Neural progenitor cell (in vitro differentiated cells): ENCODE results near the gene FILIP1. TPM values are rescaled to one million over a fixed set of nuclear protein-coding genes. Genes with fewer than 3 reads are reported as not detected.
A peak's percentile ranks its signal among the peaks of the same experiment; 100 is the strongest.

Experiments used
- DNase-seq: peaks from one replicate; pipeline ENCODE4 v3.0.0-alpha.2; 2016; ENCODE audit warnings: low spot score
- H2AFZ ChIP-seq: fragments of 200-600 bp; sonication (generic); replicated peaks from 2 replicates; pipeline ENCODE4 v1.6.1; 2016; ENCODE audit warnings: antibody characterized with exemption
- H3F3A ChIP-seq: fragments of 200-600 bp; sonication (generic); 2 replicates; pipeline ENCODE4 v1.6.1; 2016; ENCODE audit warnings: antibody characterized with exemption, low read depth
- H3K27ac ChIP-seq: fragments of 200-600 bp; sonication (generic); 2 replicates; pipeline ENCODE4 v1.5.1; 2016; ENCODE audit warnings: mild to moderate bottlenecking
- H3K27me3 ChIP-seq: fragments of 200-600 bp; sonication (generic); 2 replicates; pipeline ENCODE4 v1.6.1; 2016; ENCODE audit warnings: mild to moderate bottlenecking, moderate library complexity
- H3K36me3 ChIP-seq: fragments of 200-600 bp; sonication (generic); 2 replicates; pipeline ENCODE4 v1.5.1; 2016
- H3K4me1 ChIP-seq: fragments of 200-600 bp; sonication (generic); 2 replicates; pipeline ENCODE4 v1.6.1; 2016; ENCODE audit warnings: mixed run types
- H3K4me2 ChIP-seq: fragments of 200-600 bp; sonication (generic); 2 replicates; pipeline ENCODE4 v1.6.1; 2016
- H3K4me3 ChIP-seq: fragments of 200-600 bp; sonication (generic); 2 replicates; pipeline ENCODE4 v1.5.1; 2016
- H3K79me2 ChIP-seq: fragments of 200-600 bp; sonication (generic); 2 replicates; pipeline ENCODE4 v1.6.1; 2016; ENCODE audit warnings: low read depth
- H3K9ac ChIP-seq: fragments of 200-600 bp; sonication (generic); 2 replicates; pipeline ENCODE4 v1.6.1; 2016
- H3K9me3 ChIP-seq: fragments of 200-600 bp; sonication (generic); 2 replicates; pipeline ENCODE4 v1.5.1; 2016; ENCODE audit warnings: low read depth
- H4K20me1 ChIP-seq: fragments of 200-600 bp; sonication (generic); 2 replicates; pipeline ENCODE4 v1.6.1; 2016; ENCODE audit warnings: low read depth
- H3K27ac Mint-ChIP-seq: 3 replicates; pipeline ENCODE4 v1.8.0; 2021; ENCODE audit warnings: mixed read lengths
- H3K27me3 Mint-ChIP-seq: 2 replicates; pipeline ENCODE4 v1.8.0; 2022; ENCODE audit warnings: low read depth, mild to moderate bottlenecking, inconsistent platforms, moderate library complexity, mixed read lengths; ENCODE audit not compliant: insufficient read depth
- H3K36me3 Mint-ChIP-seq: 3 replicates; pipeline ENCODE4 v1.8.0; 2021; ENCODE audit warnings: mixed read lengths
- H3K4me1 Mint-ChIP-seq: 3 replicates; pipeline ENCODE4 v1.8.0; 2021; ENCODE audit warnings: mixed read lengths
- H3K4me3 Mint-ChIP-seq: 3 replicates; pipeline ENCODE4 v1.8.0; 2021; ENCODE audit warnings: mild to moderate bottlenecking, moderate library complexity, mixed read lengths
- H3K9me3 Mint-ChIP-seq: 3 replicates; pipeline ENCODE4 v1.8.0; 2020; ENCODE audit warnings: mixed read lengths
- EZH2 ChIP-seq: fragments of 200-600 bp; sonication (generic); IDR thresholded peaks from 2 replicates; pipeline ENCODE4 v1.6.1; 2017; ENCODE audit warnings: antibody characterized with exemption, mild to moderate bottlenecking, moderate library complexity
- EZH2phosphoT487 ChIP-seq: fragments of 200-600 bp; sonication (generic); IDR thresholded peaks from 2 replicates; pipeline ENCODE4 v1.6.1; 2017; ENCODE audit warnings: antibody characterized with exemption
- total RNA-seq: library from RNA; depleted of rRNA; stranded (reverse); fragments of >200 nt; gene quantifications from 2 replicates; pipeline ENCODE4 v1.2.3, GENCODE V29; 2015; ENCODE audit warnings: low replicate concordance
- TF ChIP-seq, protein P1 (sequence below): fragments of 200-600 bp; sonication (generic); IDR thresholded peaks from 2 replicates; pipeline ENCODE4 v1.5.1; 2017; ENCODE audit warnings: antibody characterized with exemption, mild to moderate bottlenecking

FILIP1 gene
- total RNA-seq, 1 donor from 2014 or later, result 22.6 TPM

DNA sequence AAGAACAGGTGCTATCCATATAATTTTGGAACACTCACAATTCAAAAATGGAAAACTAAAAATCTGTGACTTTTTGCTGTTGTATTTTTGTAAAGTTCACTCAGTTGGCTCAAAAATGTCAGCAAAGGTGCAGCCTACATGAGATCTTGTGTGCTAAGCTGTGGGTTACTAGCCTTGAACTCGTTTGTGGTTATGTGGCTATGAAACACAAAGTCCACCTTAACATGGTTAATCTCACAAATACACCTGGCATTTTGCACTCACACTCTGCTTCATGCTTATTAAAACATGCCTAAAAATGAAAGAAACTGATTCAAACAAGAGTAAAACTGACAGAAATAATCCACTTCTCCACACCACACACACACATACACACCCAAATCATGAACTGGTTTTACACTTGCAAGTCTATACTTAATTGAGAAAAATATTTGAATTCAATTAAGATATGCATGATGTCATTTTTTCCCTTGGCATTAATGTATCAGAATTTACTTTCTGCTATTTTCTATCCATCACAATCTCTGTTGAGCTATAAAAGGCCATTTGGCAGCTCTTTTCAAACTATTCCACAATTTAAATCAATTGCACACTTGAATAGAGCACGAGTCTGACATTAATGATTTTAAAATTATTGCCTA is 186.1 kb downstream of the FILIP1 start:
- H3K4me3 Mint-ChIP-seq, result no peak overlapping the region
- no peak for DNase-seq
- no peaks in the 10 kb centered on the region for H3K36me3 Mint-ChIP-seq
- no peak overlapping the region for H3K27ac ChIP-seq
- no peak overlapping the region for H3K4me3 ChIP-seq
- peaks cover 14% of the 10 kb centered on the region for H3K4me1 ChIP-seq
- no peaks in the 10 kb centered on the region for H4K20me1 ChIP-seq
- no peaks in the 10 kb centered on the region for H3K36me3 ChIP-seq
- no peaks in the 10 kb centered on the region for H3K27me3 ChIP-seq
- no peak overlapping the region for H3K9ac ChIP-seq
- H3F3A ChIP-seq, result no peaks in the 10 kb centered on the region
- no peak overlapping the region for H3K27ac Mint-ChIP-seq
- H3K79me2 ChIP-seq, result no peaks in the 10 kb centered on the region
- H2AFZ ChIP-seq, result no peak overlapping the region
- no peaks in the 10 kb centered on the region for H3K9me3 Mint-ChIP-seq
- H3K4me2 ChIP-seq, result no peak overlapping the region
- H3K9me3 ChIP-seq, result no peaks in the 10 kb centered on the region
- no peaks in the 10 kb centered on the region for H3K4me1 Mint-ChIP-seq
- no peak for TF ChIP-seq EZH2
- no peak for TF ChIP-seq EZH2phosphoT487
- TF ChIP-seq, protein P1, sequence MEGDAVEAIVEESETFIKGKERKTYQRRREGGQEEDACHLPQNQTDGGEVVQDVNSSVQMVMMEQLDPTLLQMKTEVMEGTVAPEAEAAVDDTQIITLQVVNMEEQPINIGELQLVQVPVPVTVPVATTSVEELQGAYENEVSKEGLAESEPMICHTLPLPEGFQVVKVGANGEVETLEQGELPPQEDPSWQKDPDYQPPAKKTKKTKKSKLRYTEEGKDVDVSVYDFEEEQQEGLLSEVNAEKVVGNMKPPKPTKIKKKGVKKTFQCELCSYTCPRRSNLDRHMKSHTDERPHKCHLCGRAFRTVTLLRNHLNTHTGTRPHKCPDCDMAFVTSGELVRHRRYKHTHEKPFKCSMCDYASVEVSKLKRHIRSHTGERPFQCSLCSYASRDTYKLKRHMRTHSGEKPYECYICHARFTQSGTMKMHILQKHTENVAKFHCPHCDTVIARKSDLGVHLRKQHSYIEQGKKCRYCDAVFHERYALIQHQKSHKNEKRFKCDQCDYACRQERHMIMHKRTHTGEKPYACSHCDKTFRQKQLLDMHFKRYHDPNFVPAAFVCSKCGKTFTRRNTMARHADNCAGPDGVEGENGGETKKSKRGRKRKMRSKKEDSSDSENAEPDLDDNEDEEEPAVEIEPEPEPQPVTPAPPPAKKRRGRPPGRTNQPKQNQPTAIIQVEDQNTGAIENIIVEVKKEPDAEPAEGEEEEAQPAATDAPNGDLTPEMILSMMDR, result no peak
- no peaks in the 10 kb centered on the region for H3K27me3 Mint-ChIP-seq

DNA sequence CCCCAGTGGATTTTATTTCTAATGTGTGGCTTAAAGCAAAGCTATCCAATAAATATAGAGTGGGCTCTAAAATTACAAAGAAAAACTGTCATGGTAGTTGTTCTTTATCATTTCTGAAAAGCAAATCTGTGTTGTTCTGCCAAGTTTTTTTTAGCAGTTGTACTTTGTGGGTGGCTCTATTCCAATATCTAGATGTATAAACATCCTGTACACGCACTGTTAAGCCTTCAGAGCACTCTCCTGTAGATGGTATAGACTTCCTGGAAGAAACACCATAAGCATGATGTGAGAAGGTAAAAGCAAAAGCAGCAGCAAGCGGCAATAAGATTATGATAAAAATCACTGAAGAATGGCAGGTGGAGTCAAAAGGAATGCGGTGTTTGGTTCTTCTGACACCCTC is 187.5 kb downstream of the FILIP1 start:
- Histone ChIP-seq H4K20me1 (no peaks in the 10 kb centered on the region), H3K4me2 (no peak overlapping the region), H3K9me3 (no peaks in the 10 kb centered on the region), H3K27ac (no peak overlapping the region), H3K36me3 (no peaks in the 10 kb centered on the region), H2AFZ (no peak overlapping the region), H3F3A (no peaks in the 10 kb centered on the region), H3K4me3 (no peak overlapping the region), H3K79me2 (no peaks in the 10 kb centered on the region), H3K27me3 (no peaks in the 10 kb centered on the region), H3K9ac (no peak overlapping the region), H3K4me1 (peaks cover 14% of the 10 kb centered on the region)
- no peaks in the 10 kb centered on the region for H3K36me3 Mint-ChIP-seq
- TF ChIP-seq, protein P1, result no peak
- TF ChIP-seq EZH2phosphoT487, result no peak
- no peak for TF ChIP-seq EZH2
- H3K4me1 Mint-ChIP-seq, result no peaks in the 10 kb centered on the region
- no peak for DNase-seq
- H3K27me3 Mint-ChIP-seq, result no peaks in the 10 kb centered on the region
- no peak overlapping the region for H3K27ac Mint-ChIP-seq
- H3K9me3 Mint-ChIP-seq, result no peaks in the 10 kb centered on the region
- H3K4me3 Mint-ChIP-seq, result no peak overlapping the region

DNA sequence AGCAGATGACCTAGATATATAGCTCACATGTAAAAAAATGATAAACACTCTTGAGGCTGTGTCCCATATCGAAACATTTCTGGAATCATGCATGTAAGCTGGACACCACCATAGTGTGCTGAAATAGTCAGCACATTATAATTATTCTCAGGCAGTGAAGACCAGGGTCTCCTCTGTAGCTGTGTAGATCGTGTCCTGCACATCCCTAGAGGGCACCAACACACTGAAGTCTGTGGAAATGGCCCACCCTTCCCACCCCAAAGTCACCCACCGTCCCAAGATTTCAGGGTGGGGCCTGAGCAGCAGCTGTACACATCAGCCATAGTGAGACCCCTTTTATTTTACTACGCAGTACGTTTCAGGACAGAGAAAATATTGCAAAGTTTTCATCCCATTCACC is 188.0 kb downstream of the FILIP1 start:
- Histone ChIP-seq H4K20me1 (no peaks in the 10 kb centered on the region), H3K4me2 (no peak overlapping the region), H2AFZ (no peak overlapping the region), H3K79me2 (no peaks in the 10 kb centered on the region), H3K27me3 (no peaks in the 10 kb centered on the region), H3F3A (peaks cover 1% of the 10 kb centered on the region), H3K4me3 (no peak overlapping the region), H3K4me1 (peaks cover 16% of the 10 kb centered on the region), H3K36me3 (no peaks in the 10 kb centered on the region), H3K27ac (no peak overlapping the region), H3K9me3 (no peaks in the 10 kb centered on the region), H3K9ac (no peak overlapping the region)
- H3K27ac Mint-ChIP-seq, result no peak overlapping the region
- DNase-seq, result no peak
- H3K36me3 Mint-ChIP-seq, result no peaks in the 10 kb centered on the region
- no peaks in the 10 kb centered on the region for H3K4me1 Mint-ChIP-seq
- no peaks in the 10 kb centered on the region for H3K9me3 Mint-ChIP-seq
- TF ChIP-seq, protein P1, result peak; percentile 19
- no peak for TF ChIP-seq EZH2phosphoT487
- no peak overlapping the region for H3K4me3 Mint-ChIP-seq
- H3K27me3 Mint-ChIP-seq, result no peaks in the 10 kb centered on the region
